GM23248 (cell line): ENCODE results near the gene TRIM14. TPM values are rescaled to one million over a fixed set of nuclear protein-coding genes. Genes with fewer than 3 reads are reported as not detected.

Source experiments
- DNase-seq: peaks from one replicate; pipeline ENCODE4 v3.0.0-alpha.2; 2015
- H2AFZ ChIP-seq: fragments of 200-600 bp; sonication (generic); 2 replicates; pipeline ENCODE4 v1.6.1; 2016; ENCODE audit warnings: antibody characterized with exemption
- H3F3A ChIP-seq: fragments of 200-600 bp; sonication (generic); 2 replicates; pipeline ENCODE4 v1.6.1; 2016; ENCODE audit warnings: mild to moderate bottlenecking, antibody characterized with exemption, mixed run types; ENCODE audit not compliant: insufficient read depth
- H3K27ac ChIP-seq: fragments of 200-600 bp; sonication (generic); 2 replicates; pipeline ENCODE4 v1.5.1; 2016; ENCODE audit warnings: mild to moderate bottlenecking
- H3K27me3 ChIP-seq: fragments of 200-600 bp; sonication (generic); replicated peaks from 2 replicates; pipeline ENCODE4 v1.6.1; 2016; ENCODE audit warnings: mild to moderate bottlenecking; ENCODE audit not compliant: insufficient read depth
- H3K36me3 ChIP-seq: fragments of 200-600 bp; sonication (generic); 2 replicates; pipeline ENCODE4 v1.6.1; 2016; ENCODE audit warnings: low read depth, mild to moderate bottlenecking
- H3K4me1 ChIP-seq: fragments of 200-600 bp; sonication (generic); 2 replicates; pipeline ENCODE4 v1.6.1; 2016; ENCODE audit warnings: mild to moderate bottlenecking; ENCODE audit not compliant: insufficient read depth
- H3K4me2 ChIP-seq: fragments of 200-600 bp; sonication (generic); one replicate; pipeline ENCODE4 v1.6.1; 2016; ENCODE audit warnings: mild to moderate bottlenecking; ENCODE audit not compliant: unreplicated experiment
- H3K4me3 ChIP-seq: fragments of 200-600 bp; sonication (generic); 2 replicates; pipeline ENCODE4 v1.5.1; 2016; ENCODE audit warnings: mild to moderate bottlenecking
- H3K79me2 ChIP-seq: fragments of 200-600 bp; sonication (generic); 2 replicates; pipeline ENCODE4 v1.6.1; 2016; ENCODE audit warnings: mild to moderate bottlenecking; ENCODE audit not compliant: insufficient read depth
- H3K9ac ChIP-seq: fragments of 200-600 bp; sonication (generic); 2 replicates; pipeline ENCODE4 v1.6.1; 2016; ENCODE audit warnings: mild to moderate bottlenecking
- H3K9me2 ChIP-seq: fragments of 200-600 bp; sonication (generic); 2 replicates; pipeline ENCODE4 v1.6.1; 2016; ENCODE audit warnings: mixed run types, mild to moderate bottlenecking, moderate library complexity; ENCODE audit not compliant: insufficient read depth
- H3K9me3 ChIP-seq: fragments of 200-600 bp; sonication (generic); one replicate; pipeline ENCODE4 v1.6.1; 2017; ENCODE audit warnings: low read depth
- H4K20me1 ChIP-seq: fragments of 200-600 bp; sonication (generic); 2 replicates; pipeline ENCODE4 v1.6.0; 2016; ENCODE audit not compliant: insufficient read depth
- EZH2 ChIP-seq: fragments of 200-600 bp; sonication (generic); IDR thresholded peaks from 2 replicates; pipeline ENCODE4 v1.6.1; 2018; ENCODE audit warnings: antibody characterized with exemption, mild to moderate bottlenecking; ENCODE audit not compliant: insufficient read depth, poor library complexity, severe bottlenecking
- EZH2phosphoT487 ChIP-seq: fragments of 200-600 bp; sonication (generic); IDR thresholded peaks from 2 replicates; pipeline ENCODE4 v1.6.1; 2018; ENCODE audit warnings: antibody characterized with exemption, moderate library complexity, mild to moderate bottlenecking, low read depth; ENCODE audit not compliant: insufficient read depth
- WGBS, 2 experiments: methylation state at CpG; one replicate each; pipeline ENCODE4 v1.1.6; 2015 to 2017; ENCODE audit warnings: low lambda C conversion rate in 2 of 2, low coverage in 1 of 2; ENCODE audit errors: missing lambda C conversion rate in 2 of 2; 5-methylcytosine and 5-hydroxymethylcytosine counted together
- in situ Hi-C: fragments of 300-500 bp; cut with MboI; formaldehyde crosslinking; loops from 2 replicates; pipeline ENCODE4 v1.15.0; 2020
- polyA plus RNA-seq: library from polyadenylated mRNA; unstranded; fragments of >200 nt; fragmentation: Nextera tagmentation; extraction: Ambion mirVana; gene quantifications from 2 replicates; pipeline ENCODE4 v1.2.1, GENCODE V29; 2016
- total RNA-seq: library from RNA; depleted of rRNA; stranded (reverse); fragments of >200 nt; shearing (Covaris generic); gene quantifications from 2 replicates; pipeline ENCODE4 v1.2.3, GENCODE V29; 2014

TRIM14 gene
- total and polyA plus RNA-seq, 2 experiments from 2014 or later, result 6.4 to 7.8 TPM

GRCh38 chr9:98049288-98050072 is 69.5 kb downstream of the TRIM14 start:
- H3K9me3 ChIP-seq, result no peaks in the 10 kb centered on the region
- no peak overlapping the region for H3K27ac ChIP-seq
- no peaks in the 10 kb centered on the region for H3K4me1 ChIP-seq
- in situ Hi-C loops, result no loop called here
- H3K4me3 ChIP-seq, result no peak overlapping the region
- no peak overlapping the region for H3K4me2 ChIP-seq
- DNase-seq, result no peak
- H2AFZ ChIP-seq, result no peak overlapping the region
- no peaks in the 10 kb centered on the region for H3K9me2 ChIP-seq
- no peak overlapping the region for H3K9ac ChIP-seq
- H3K36me3 ChIP-seq, result no peaks in the 10 kb centered on the region
- H4K20me1 ChIP-seq, result no peaks in the 10 kb centered on the region
- no peak for TF ChIP-seq EZH2phosphoT487
- TF ChIP-seq EZH2, result no peak
- no peaks in the 10 kb centered on the region for H3K79me2 ChIP-seq
- WGBS, 2 experiments, result 19 to 45% methylated on average over 1 of the region's 1 CpG
- H3F3A ChIP-seq, result no peaks in the 10 kb centered on the region
- H3K27me3 ChIP-seq, result no peaks in the 10 kb centered on the region

GRCh38 chr9:98047002-98047401 is 72.0 kb downstream of the TRIM14 start:
- H3K79me2 ChIP-seq, result no peaks in the 10 kb centered on the region
- no peaks in the 10 kb centered on the region for H3F3A ChIP-seq
- in situ Hi-C loops, result no loop called here

DNA sequence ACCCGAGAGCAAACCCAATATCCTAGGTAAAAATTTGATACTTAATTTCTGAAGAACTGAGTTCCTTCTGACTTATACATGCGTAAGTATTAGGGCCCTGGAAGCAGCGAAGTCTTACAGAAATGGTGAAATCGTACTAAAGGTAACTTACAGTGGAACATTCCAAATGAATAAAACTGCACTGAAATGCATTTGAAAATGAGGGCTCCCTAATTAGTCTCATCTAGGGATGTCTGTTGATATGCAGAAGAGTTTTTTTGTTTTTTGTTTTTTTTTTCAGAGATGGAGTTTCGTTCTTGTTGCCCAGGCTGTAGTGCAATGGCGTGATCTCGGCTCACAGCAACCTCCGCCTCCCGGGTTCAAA is 72.9 kb downstream of the TRIM14 start:
- in situ Hi-C loops, result no loop called here
- Histone ChIP-seq H2AFZ (no peak overlapping the region), H3K36me3 (no peaks in the 10 kb centered on the region), H3K9ac (no peak overlapping the region), H3K4me1 (no peaks in the 10 kb centered on the region), H3K27me3 (no peaks in the 10 kb centered on the region), H3K9me2 (no peaks in the 10 kb centered on the region), H3K4me3 (no peak overlapping the region), H3K79me2 (no peaks in the 10 kb centered on the region), H3K27ac (no peak overlapping the region), H4K20me1 (no peaks in the 10 kb centered on the region), H3F3A (no peaks in the 10 kb centered on the region), H3K9me3 (no peaks in the 10 kb centered on the region), H3K4me2 (no peak overlapping the region)
- WGBS, 2 experiments, result 95 to 97% methylated on average over 9 of the region's 9 CpGs
- DNase-seq, result no peak
- TF ChIP-seq EZH2 (no peak), EZH2phosphoT487 (no peak)

More at GRCh38 chr9:98047002-98047401, 72.0 kb downstream of the TRIM14 start:
- no peaks in the 10 kb centered on the region for H3K27me3 ChIP-seq
- DNase-seq, result no peak
- no peak overlapping the region for H3K9ac ChIP-seq
- H3K4me1 ChIP-seq, result no peaks in the 10 kb centered on the region
- no peaks in the 10 kb centered on the region for H4K20me1 ChIP-seq
- no peaks in the 10 kb centered on the region for H3K9me3 ChIP-seq
- no peak overlapping the region for H2AFZ ChIP-seq
- H3K4me2 ChIP-seq, result no peak overlapping the region
- no peak overlapping the region for H3K27ac ChIP-seq
- no peaks in the 10 kb centered on the region for H3K36me3 ChIP-seq
- 78 to 79% methylated on average over 5 of the region's 5 CpGs for WGBS, 2 experiments
- H3K9me2 ChIP-seq, result no peaks in the 10 kb centered on the region
- TF ChIP-seq EZH2phosphoT487 (no peak), EZH2 (no peak)
- no peak overlapping the region for H3K4me3 ChIP-seq

- Histone ChIP-seq H3K9ac (no peak overlapping the region), H3K79me2 (no peaks in the 10 kb centered on the region), H3F3A (no peaks in the 10 kb centered on the region), H3K27ac (no peak overlapping the region), H3K36me3 (no peaks in the 10 kb centered on the region), H3K9me3 (no peaks in the 10 kb centered on the region), H3K4me2 (no peak overlapping the region), H2AFZ (no peak overlapping the region; the same call in 1 of the 2 replicates), H3K4me1 (no peaks in the 10 kb centered on the region), H4K20me1 (no peaks in the 10 kb centered on the region), H3K27me3 (no peaks in the 10 kb centered on the region), H3K9me2 (no peaks in the 10 kb centered on the region), H3K4me3 (no peak overlapping the region)
- in situ Hi-C loops, result no loop called here
- TF ChIP-seq EZH2phosphoT487, result no peak
- WGBS, 2 experiments, result 78 to 82% methylated on average over 6 of the region's 6 CpGs
- DNase-seq, result no peak
Measured at GRCh38 chr9:98045234-98046179, 73.5 kb downstream of the TRIM14 start.
